Stimulated activated CD4-positive, alpha-beta T cell treated with anti-CD3 and anti-CD28 coated beads, Interleukin-12 subunit alpha, Interleukin-12 subunit beta, amount 100 ng/mL, for 48 hours (primary cell): ENCODE measurements around the gene ERP44.
"Not testable (repeated sequence)": the region's sequence is repeated elsewhere in the genome, so short reads cannot be mapped to it uniquely, and the experiment has no call there.

Experiments used
- DNase-seq, 3 donors: peaks; one replicate each; pipeline ENCODE4 v3.0.0-alpha.2; 2020; ENCODE audit warnings: low read depth in 2 of 3, low spot score in 1 of 3

The ERP44 gene

DNA sequence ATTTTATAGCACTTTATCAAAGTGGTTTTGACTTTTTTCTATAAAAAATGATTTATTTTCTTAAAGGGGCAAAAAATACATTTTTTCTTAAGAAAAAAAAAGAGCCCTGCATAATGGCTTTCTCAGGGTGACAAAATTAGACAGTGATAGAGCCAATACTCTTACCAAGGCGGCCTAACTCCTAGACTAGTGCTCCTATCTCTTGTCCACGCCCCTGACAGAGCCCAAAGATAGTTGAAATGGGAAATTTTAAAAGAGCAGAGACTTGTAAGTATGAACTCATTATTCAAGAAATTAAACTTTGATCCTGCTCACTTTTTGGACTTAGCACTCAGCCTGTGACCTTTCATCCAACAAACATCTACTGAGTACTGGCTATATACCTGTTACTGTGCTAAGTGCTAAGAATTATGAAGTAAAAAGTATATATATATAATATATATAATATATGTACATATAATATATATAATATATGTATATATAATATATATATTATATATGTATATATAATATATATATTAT, 1.4 kb upstream of the ERP44 start:
- DNase-seq: no peak

DNA sequence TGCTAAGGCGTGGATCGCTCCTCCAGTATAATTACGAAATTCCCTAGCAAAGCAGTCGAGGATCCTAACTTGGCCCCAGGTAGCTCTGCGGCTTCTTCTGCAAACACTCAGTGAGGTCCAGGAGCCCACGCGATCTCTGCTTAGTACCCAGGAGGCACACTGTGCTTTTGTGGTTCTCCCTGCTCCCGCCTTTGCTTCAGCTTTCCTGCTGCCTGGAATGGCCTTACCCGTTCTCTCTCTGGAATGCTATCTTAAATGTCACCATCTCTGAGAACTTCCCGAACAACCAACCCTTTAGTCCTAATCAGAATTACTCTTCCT, 882 bp upstream of the ERP44 start:
- peak in 1 of 3 donors; percentile 5 for DNase-seq

DNA sequence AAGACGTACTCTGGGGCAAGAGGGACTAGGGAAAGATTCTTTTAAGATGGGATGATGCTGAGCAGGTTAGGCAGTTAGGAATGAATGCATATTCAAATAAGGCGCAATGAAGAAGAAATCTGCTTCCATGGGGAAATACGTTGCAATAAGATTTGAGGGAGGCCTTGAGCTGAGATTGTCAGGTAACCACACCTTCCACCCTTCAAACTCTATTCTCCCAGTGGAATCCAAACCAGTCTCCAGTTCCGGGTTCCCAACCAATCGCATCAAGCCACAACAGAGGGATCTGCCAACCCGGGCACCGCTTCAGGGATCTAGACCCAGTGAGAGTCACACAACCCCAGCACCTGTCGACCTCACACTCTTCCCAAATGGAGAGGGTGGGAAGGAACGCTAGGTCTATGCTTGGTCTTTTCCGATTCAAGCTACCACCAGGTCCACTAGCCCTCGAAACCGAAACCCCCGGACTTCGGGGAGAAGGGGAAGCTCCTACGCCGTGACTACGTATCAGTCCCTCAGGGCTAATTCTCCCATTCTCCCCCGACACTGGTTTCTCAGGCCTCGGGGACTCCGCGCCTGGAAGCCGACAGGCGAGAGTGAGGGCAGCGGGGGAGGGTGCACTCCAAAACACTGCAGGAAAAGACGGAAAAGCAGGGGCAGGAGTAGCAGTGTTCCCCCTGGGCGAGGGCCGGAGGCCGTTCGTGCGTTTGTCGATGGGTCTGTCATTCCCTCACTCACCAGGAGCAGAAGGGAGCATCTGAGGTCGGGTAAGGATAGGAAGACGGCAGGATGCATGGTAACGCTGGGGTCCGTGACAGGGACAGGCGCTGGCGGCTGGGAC, 534 bp downstream of the ERP44 start:
- DNase-seq: peak in 1 of 3 donors; percentile 26

DNA sequence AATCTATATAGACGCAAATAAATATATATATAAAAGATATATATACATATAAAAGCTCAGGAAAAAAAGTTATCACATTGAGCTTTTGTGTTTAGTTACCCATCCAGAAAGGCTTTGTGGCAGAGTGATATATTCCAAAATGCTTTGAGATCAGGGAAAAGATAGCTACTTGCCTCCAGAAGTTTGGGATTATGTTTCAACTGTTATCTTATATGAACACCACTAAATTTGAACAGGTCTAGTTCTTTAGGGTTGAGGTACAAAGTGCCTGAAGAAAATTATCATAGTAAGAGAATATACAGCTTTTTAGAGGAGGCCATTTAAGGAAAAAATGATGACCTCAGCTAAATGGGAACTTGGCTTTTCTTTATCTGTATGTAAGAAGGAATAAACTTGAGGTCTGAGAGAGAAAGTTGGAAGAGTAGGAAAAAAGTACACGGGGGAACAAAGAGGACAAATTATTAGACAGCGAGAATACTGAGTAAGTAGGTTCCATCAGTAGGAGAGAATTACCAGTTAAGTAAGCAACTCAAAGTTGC, 2.4 kb downstream of the ERP44 start:
- no peak for DNase-seq

DNA sequence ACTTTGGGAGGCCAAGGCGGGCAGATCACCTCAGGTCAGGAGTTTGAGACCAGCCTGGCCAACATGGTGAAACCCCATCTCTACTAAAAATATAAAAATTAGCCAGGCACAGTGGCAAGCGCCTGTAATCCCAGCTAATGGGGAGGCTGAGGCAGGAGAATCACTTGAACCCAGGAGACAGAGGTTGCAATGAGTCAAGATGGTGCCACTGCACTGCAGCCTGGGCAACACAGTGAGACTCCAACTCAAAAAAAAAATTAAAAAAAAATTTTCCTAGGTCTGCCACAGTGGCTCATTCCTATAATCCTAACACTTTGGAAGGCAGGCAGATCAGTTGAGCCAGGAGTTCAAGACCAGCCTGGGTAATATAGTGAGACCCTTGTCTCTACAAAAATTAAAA, 4.4 kb downstream of the ERP44 start:
- not testable (repeated sequence) for DNase-seq

DNA sequence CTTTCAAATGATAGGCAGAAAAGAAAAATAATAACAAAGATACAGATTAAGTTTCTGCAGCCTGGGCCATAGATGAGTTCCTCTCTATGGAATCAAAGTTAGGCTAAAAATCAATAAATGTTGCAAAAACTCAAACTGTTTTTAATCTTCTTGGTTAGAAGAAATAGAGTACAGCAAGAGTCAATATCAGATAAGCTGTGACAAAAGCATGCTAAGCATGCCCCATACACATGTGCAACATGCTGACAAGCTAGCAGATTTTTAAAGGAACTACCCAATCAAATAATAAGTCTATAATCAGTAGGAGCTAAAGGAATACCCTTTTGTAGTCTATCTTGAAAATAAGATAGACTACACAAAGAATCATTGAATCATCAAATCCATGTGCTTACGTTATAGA, 6.7 kb downstream of the ERP44 start:
- DNase-seq: no peak

DNA sequence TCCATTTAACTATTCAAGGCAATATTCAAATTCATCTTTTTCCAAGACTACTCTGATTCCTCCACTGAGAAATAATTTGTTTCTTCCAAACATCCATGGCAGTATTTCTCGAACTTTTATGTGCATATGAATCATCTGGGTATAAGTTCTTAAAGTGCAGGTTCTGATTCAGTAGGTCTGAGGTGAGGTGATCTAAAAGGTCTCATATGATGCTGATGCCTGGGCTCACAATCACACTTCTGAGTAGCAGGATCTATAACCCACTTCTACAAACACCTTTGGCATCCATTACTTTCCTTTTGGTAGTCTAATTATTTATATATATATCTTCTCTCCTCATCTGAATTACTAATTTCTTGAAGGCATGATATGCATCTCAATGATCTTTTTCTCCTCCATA, 7.2 kb downstream of the ERP44 start:
- no peak for DNase-seq

DNA sequence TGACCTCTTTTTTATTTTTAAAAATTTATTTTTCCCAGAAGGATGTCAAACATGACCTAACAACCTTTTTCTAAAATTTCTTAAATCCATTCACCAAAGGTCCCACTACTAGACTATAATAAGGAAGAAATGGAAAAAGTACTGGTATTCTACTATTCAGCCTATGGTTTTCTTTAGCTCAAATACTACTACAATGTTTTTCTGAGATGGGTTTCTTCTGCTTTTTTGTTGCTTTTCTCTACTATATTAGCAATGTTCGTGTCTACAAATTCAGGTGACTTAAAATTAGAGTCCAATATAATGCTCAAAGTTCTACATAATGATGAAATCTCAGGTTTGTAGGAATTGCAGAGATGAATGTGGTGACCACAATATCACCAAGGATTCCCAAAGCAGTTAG, 7.9 kb downstream of the ERP44 start:
- no peak for DNase-seq

DNA sequence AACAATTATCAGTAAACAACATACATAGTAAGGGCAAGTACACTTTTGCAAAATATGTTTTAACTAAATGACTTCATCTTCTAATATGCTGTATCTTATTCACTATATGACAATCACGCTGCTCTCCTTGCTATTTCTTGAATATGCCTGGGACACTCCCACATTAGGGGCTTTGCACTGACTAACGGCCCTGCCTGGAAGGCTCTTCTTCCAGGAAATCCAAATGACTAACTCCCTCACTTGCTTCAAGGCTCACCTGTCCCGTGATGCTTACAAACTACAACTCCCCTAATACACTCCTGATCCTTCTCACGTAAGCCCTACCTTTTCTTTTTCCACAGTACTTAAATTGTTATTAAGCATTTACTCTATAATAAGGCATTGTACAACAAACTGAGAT, 10.6 kb downstream of the ERP44 start:
- no peak for DNase-seq

DNA sequence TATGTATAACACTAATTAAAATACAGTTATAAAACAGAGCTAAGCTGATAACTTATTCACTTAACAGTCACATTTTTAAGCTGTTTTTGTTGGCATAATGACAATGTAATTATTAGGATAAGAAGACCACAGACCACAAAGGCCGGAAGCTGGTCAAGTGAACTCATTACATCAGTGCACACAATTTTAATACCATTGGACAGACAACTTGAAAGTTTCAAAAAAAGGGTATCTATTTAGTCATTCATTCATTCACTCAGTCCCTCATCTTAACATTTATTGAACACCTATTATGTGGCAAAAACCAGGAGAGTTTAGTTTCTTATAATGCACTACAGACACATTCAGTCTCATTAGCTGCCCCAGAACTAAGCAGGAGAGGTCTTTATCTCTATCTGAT, 11.6 kb downstream of the ERP44 start:
- DNase-seq: no peak

DNA sequence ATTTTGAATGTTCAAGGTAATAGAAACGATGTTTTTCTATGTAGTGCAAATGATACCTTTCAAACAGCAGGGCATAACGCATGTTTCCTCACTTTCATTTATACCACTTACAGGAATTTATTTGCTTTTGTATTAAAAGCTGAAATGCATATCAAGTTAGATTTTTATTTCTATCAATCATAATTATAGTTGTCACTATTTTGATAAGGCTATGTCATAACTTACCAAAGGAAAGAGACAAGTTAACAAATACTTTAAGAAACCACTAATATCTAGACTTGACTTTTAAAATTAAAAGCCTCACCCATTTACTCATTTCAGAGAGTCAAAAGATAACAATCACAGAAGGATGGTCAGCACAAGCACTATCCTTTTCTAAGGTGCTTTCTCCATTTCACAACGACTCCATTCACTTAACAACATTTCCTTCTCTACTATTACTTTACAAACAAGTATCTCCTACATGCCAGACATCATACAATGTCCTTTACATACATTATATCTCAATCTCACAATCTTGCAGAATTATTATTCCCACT, 12.6 kb downstream of the ERP44 start:
- no peak for DNase-seq

DNA sequence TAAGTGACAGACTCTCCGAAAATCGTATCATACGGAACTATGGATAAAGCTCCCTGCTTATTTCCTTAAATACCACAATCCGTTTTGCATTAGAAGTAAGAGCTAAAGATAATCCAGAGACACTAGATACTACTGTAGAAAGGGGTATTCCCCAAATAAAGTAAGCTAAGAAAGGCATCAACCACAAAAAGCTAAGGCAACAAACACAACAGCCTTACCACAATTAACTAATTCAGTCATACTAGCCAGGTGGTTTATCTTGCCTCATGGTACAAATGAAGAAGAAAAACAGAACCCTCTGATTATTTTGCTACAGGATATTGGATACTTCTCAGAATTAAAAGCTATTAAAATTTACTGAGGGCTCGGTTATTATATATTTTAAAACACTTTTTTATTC, 14.1 kb downstream of the ERP44 start:
- DNase-seq: no peak

DNA sequence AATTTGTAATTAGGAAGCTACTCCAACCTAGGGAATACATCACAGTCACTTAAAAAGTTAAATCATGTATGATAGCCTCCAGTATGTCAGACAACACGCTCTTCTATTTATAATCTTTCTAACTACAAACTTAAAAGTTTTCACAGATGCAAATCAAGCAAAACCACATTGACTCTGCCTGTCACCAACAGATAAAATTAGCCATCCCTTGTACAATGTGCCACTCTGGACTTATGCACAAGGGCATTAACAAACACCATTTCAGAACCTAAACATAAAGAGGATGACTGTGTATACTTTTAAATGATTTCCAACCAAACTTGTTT, 14.7 kb downstream of the ERP44 start:
- no peak for DNase-seq

DNA sequence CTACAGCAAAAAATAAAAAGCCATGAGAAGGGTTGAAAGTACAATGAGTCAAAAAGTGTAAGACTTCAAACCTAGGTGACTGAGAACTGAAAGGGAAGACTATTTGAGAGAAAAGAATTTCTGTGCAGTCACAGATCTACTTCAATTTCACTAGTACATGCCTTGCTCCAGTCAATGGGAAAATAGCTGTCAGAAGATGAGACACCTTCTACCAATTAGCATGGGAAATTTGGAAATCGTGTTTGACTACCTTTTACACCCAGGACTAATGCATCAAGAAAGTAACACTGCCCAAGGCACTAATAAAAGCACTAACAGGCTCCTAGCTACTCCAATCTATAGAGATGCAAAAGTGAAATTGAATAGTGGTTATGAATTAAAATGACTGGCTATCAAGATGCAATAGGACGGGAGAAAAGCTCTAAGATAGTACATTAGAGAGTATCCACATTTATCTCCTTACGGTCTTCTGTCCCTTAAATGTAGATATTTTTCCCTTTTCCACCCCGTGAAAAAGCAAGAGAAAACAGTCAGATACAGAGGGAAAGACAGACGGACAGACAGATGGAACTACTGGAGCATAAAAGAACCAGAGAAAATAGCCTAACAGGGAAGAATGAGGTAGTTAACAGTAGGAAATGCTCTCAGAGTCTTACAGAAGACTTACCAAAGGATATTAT, 15.2 kb downstream of the ERP44 start:
- DNase-seq: no peak

DNA sequence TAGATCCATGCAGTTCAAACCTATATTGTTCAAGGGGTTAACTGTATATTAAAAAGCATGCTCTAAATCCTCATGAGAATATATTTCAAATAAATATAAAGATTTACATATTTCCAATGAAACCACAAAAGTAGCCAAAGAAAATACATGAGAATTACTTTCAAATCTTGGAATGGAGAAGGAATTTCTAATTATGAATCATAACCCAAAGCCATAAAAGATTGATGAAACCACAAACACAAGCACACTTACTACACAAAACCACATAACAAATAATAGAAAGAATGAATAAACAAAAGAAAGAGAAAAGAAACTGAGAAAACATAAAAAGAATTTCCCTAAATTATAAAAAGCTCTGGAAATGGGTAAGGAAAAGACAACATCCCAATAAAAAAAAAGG, 16.0 kb downstream of the ERP44 start:
- DNase-seq: no peak

DNA sequence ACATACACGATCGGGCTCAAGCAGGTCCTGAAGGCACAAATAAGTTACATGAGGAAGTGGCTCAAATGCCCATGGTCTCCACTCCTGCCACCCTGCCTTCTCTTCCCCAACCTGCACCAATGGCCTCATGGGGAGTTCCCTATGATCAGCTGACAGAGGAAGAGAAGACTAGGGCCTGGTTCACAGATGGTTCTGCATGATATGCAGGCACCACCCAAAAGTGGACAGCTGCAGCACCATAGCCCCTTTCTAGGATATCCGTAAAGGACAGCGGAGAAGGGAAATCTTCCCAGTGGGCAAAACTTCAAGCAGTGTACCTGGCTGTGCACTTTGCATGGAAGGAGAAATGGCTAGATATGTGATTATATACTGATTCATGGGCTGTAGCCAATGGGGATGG, 22.5 kb downstream of the ERP44 start:
- not testable (repeated sequence) for DNase-seq

DNA sequence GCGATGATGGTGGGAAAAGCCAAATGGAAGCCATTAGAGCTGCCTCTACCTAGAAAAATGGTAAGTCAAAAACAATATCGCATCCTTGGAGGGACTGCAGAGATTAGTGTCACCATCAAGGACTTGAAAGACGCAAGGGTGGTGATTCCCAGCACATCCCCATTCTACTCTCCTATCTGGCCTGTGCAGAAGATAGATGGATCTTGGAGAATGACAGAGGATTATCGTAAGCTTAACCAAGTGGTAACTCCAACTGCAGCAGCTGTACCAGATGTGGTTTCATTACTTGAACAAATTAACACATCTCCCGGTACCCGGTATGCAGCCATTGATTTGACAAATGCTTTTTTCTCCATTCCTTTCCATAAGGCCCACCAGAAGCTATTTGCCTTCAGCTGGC, 23.8 kb downstream of the ERP44 start:
- DNase-seq: no peak

DNA sequence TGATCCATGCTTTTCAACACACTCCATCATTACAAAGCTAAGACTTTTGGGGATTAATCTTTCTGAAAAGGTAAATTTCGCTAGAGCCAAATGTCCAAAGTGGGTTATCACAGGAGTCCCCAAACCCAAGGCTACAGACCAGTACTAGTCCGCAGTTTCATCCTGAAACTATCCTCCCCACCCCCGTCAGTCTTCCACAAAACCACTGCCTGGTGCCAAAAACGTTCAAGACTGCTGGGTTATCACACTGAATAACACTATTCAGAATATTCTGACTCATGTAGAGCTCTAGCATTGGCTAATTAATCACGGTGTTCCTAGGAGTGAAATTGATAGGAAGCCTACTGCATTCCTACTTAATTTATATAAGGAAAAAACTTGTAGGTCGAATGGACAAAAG, 24.7 kb downstream of the ERP44 start:
- no peak for DNase-seq

DNA sequence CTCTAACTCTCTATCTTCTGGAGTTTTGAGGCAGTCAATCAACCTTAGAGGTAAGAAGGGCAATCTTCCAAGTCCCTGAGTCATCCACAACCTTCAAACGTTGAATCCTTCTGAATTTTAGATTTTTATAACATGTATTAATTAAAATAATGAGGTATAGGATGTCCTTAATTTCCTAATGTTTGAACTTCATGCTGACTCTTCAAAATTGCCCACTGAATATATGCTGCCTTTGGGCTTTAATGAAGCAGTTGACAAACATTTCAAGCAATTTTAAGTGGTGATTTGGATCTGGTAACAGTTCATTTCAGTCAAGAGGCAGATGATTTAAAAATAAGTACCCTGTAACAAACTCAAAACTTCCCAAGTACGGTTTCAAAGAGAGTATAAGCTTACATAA, 26.0 kb downstream of the ERP44 start:
- no peak for DNase-seq

DNA sequence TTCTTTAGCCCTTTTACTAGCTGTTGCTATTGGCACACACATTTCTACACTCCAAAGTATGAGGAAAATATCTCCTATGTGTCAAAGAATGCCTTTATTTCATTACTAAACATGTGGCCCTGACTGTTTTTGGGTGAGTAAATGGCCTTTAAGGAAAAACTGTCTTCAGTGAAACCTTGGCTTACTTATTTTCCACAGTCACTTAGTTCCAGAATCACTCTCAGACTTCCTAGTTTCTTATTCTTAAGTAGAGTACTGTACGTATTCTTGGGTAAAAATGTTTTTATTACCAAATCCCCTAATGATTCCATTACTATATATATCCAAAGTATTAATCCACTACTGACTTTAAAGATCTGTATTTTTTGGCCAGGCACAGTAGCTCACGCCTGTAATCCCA, 27.5 kb downstream of the ERP44 start:
- no peak for DNase-seq

DNA sequence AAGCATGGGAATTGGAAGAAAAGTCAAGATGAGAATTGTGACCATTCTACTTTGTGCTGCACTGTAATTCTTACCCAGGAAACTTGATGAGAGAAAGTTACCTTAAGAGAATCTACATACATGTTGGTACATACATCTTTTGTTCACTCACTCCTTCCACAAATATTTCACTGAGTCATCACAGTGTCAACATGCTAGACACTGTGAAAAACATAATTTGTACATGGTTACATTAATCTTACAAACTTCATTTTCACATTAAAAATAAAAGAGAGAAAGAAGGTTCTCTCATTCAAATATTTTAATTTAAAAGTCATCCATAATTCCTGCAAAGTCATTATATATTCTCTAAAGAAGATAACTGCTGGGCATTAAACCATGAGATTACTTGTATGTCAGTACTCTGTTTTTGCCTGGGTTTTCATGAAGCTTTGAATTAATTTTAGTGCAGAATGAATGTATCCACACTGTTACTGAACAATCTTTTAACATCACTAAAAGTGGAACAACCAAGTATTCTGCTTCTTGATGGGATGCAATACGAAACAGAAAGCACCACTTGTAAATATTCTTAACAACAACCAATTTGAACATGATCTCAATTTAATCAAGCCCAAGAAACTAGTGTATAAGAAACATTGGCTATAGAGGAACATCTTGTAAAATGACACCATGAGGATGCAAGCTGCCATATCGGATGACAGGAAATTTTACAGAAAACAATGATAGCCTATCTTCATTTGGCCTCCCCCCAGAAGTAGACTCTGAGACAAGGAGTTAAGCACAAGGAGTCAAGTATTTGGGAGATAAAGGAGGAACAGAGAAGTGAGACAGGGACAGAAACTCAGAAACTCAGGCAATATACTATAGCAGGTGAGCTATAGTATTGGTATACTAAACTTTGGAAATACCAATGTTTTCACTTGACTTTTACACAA, 28.4 kb downstream of the ERP44 start:
- DNase-seq: no peak
